Upper lobe of left lung (tissue), 6 donors: Measurements from ENCODE around the gene LILRB5. TPM values are rescaled to one million over a fixed set of nuclear protein-coding genes. Genes with fewer than 3 reads are reported as not detected.

ENCODE experiments used
- ATAC-seq, 2 donors: fragments of 200-7000 bp; cut with Tn5 transposase; one replicate each; pipeline ENCODE4 v1.9.1; 2022; ENCODE audit warnings: mild to moderate bottlenecking in 2 of 2, moderate library complexity in 2 of 2; ENCODE audit not compliant: low FRiP score in 2 of 2
- DNase-seq, 2 donors: peaks; one replicate each; pipeline ENCODE4 v3.0.0-alpha.2; 2019 to 2020
- H3K27ac ChIP-seq, 4 donors: fragments of 200-600 bp; sonication (generic); one replicate each; pipeline ENCODE4 v1.5.1; 2016 to 2019
- H3K27me3 ChIP-seq, 4 donors: fragments of 200-600 bp; sonication (generic); one replicate each; pipeline ENCODE4 v1.5.1; 2017 to 2019
- H3K36me3 ChIP-seq, 4 donors: fragments of 200-600 bp; sonication (generic); one replicate each; pipeline ENCODE4 v1.5.1; 2016 to 2019
- H3K4me1 ChIP-seq, 4 donors: fragments of 200-600 bp; sonication (generic); one replicate each; pipeline ENCODE4 v1.5.1; 2018 to 2019
- H3K4me3 ChIP-seq, 4 donors: fragments of 200-600 bp; sonication (generic); one replicate each; pipeline ENCODE4 v1.5.1; 2017 to 2019; ENCODE audit warnings: mild to moderate bottlenecking in 2 of 4, moderate library complexity in 1 of 4
- H3K9me3 ChIP-seq, 4 donors: fragments of 200-600 bp; sonication (generic); one replicate each; pipeline ENCODE4 v1.5.1; 2018 to 2019
- CTCF ChIP-seq, 6 experiments: fragments of 450-650 bp in 4 of 6; fragments of 200-600 bp in 2 of 6; sonication (generic) in 2 of 6; IDR thresholded peaks; one replicate each; pipeline ENCODE4 v1.5.1; 2016 to 2019; ENCODE audit warnings: antibody characterized with exemption in 6 of 6
- EP300 ChIP-seq, 4 donors: sonication (generic); formaldehyde crosslinking; IDR thresholded peaks; one replicate each; pipeline ENCODE4 v1.5.1; 2017; ENCODE audit warnings: antibody characterized with exemption in 4 of 4, control low read depth in 2 of 4
- POLR2A ChIP-seq, 4 donors: fragments of 450-650 bp; IDR thresholded peaks; one replicate each; pipeline ENCODE4 v1.5.1; 2016 to 2017; ENCODE audit warnings: antibody characterized with exemption in 4 of 4, mild to moderate bottlenecking in 2 of 4
- POLR2AphosphoS5 ChIP-seq, 2 donors: sonication (generic); formaldehyde crosslinking; IDR thresholded peaks; one replicate each; pipeline ENCODE4 v1.5.1; 2017; ENCODE audit warnings: antibody characterized with exemption in 2 of 2
- WGBS, 2 donors: methylation state at CpG; one replicate each; pipeline ENCODE4 v1.1.5; 2017 to 2018; 5-methylcytosine and 5-hydroxymethylcytosine counted together
- small RNA-seq, 4 donors: library from RNA; depleted of rRNA; stranded (forward); fragments of <200 nt; gene quantifications; one replicate each; pipeline ENCODE3, GENCODE V24; 2016
- total RNA-seq, 6 donors: library from RNA; depleted of rRNA in 4 of 6; stranded (reverse); fragments of >200 nt in 4 of 6; gene quantifications; one replicate each; pipeline versions ENCODE4 v1.1.0 to v1.2.1, GENCODE V29; 2016 to 2021
- donor health status: DM: no; HTN: no; CAD: no; lungs with moderate emphysema.
- donor health status: DM: no; HTN: yes; CAD: no; lungs with severe emphysema.

The LILRB5 gene
- total RNA-seq, 6 donors from 2014 or later = 5.1 to 54.5 (median 10.0) TPM

GRCh38 chr19:54204767-54205468 lies 52.2 kb downstream of the LILRB5 start:
- no peak for ATAC-seq
- 68 to 76% methylated on average over 4 of the region's 4 CpGs for WGBS, 2 donors
- Histone ChIP-seq H3K27me3 (no peaks in the 10 kb centered on the region), H3K4me3 (peak overlapping the region in 1 of 4 donors; percentile 86), H3K36me3 (peaks cover 3 to 75% (median 61%) of the 10 kb centered on the region in 4 donors), H3K4me1 (peaks cover 78 to 91% (median 89%) of the 10 kb centered on the region in 4 donors), H3K27ac (peak overlapping the region; percentile 89 to 96 (median 95)), H3K9me3 (no peaks in the 10 kb centered on the region)
- no peak for DNase-seq
- TF ChIP-seq POLR2A (IDR thresholded peaks at IDR 0.05) (no peak), POLR2AphosphoS5 (IDR thresholded peaks at IDR 0.05) (no peak), EP300 (IDR thresholded peaks at IDR 0.05) (no peak), CTCF (IDR thresholded peaks at IDR 0.05) (no peak)

- 49 to 70% methylated on average over 8 to 9 of the region's 9 CpGs for WGBS, 2 donors
- Histone ChIP-seq H3K27ac (peak overlapping the region; percentile 89 to 96 (median 95)), H3K4me3 (peak overlapping the region in 2 of 4 donors; percentile 9 to 86), H3K27me3 (no peaks in the 10 kb centered on the region), H3K36me3 (peaks cover 3 to 69% (median 61%) of the 10 kb centered on the region in 4 donors), H3K4me1 (peaks cover 64 to 78% (median 75%) of the 10 kb centered on the region in 4 donors), H3K9me3 (no peaks in the 10 kb centered on the region)
- DNase-seq (no peak), ATAC-seq (no peak)
- no peak for TF ChIP-seq CTCF (IDR thresholded peaks at IDR 0.05)
- TF ChIP-seq POLR2AphosphoS5 (IDR thresholded peaks at IDR 0.05) = no peak
- TF ChIP-seq POLR2A (IDR thresholded peaks at IDR 0.05) = no peak
- no peak for TF ChIP-seq EP300 (IDR thresholded peaks at IDR 0.05)
Measured at GRCh38 chr19:54203151-54203611, 53.9 kb downstream of the LILRB5 start.

GRCh38 chr19:54201980-54202379 lies 55.1 kb downstream of the LILRB5 start:
- peak overlapping the region; percentile 89 to 96 (median 96) for H3K27ac ChIP-seq
- 52 to 72% methylated on average over 13 of the region's 13 CpGs for WGBS, 2 donors
- DNase-seq (no peak), ATAC-seq (no peak)
- H3K36me3 ChIP-seq = peaks cover 3 to 57% (median 53%) of the 10 kb centered on the region in 4 donors
- H3K27me3 ChIP-seq = no peaks in the 10 kb centered on the region
- peaks cover 54 to 66% (median 64%) of the 10 kb centered on the region in 4 donors for H3K4me1 ChIP-seq
- peak overlapping the region; percentile 65 to 86 (median 72) for H3K4me3 ChIP-seq
- H3K9me3 ChIP-seq = no peaks in the 10 kb centered on the region
- TF ChIP-seq POLR2AphosphoS5 (IDR thresholded peaks at IDR 0.05) (no peak), POLR2A (IDR thresholded peaks at IDR 0.05) (no peak), EP300 (IDR thresholded peaks at IDR 0.05) (no peak), CTCF (IDR thresholded peaks at IDR 0.05) (no peak)

- Histone ChIP-seq H3K9me3 (no peaks in the 10 kb centered on the region), H3K27ac (peak overlapping the region; percentile 89 to 96 (median 96)), H3K4me1 (peaks cover 48 to 59% (median 56%) of the 10 kb centered on the region in 4 donors), H3K4me3 (peak overlapping the region; percentile 65 to 86 (median 72)), H3K27me3 (no peaks in the 10 kb centered on the region), H3K36me3 (peaks cover 2 to 49% (median 46%) of the 10 kb centered on the region in 4 donors)
- TF ChIP-seq CTCF (IDR thresholded peaks at IDR 0.05) = no peak
- no peak for TF ChIP-seq EP300 (IDR thresholded peaks at IDR 0.05)
- TF ChIP-seq POLR2A (IDR thresholded peaks at IDR 0.05) = no peak
- TF ChIP-seq POLR2AphosphoS5 (IDR thresholded peaks at IDR 0.05) = no peak
- no peak for ATAC-seq
- WGBS, 2 donors = 1% methylated on average over 28 of the region's 28 CpGs; no CpG with 5 or more reads in 1 of the 2 donors
- no peak for DNase-seq
Measured at GRCh38 chr19:54201172-54201701, 55.8 kb downstream of the LILRB5 start.

Small RNA genes lying within 50 kb of the gene (small RNA-seq; reads per million reads assigned to genes)
- gene AC245884.12 (0 reads per million in 4 donors), gene MIR4752 (0 reads per million in 4 donors), gene RNU6-1307P (0 reads per million in 4 donors)

Other genes starting within 250 kb of the LILRB5 start
- gene VSTM1, start 193.4 kb downstream of the LILRB5 start, total RNA-seq = 1 to 10 TPM in 3 of 6 donors, not detected in 3; 1.2 to 3.0 (median 1.7) TPM
- not detected for gene TARM1, start 175.9 kb downstream of the LILRB5 start, total RNA-seq
- 100 to 1,000 TPM in 1 of 6 donors, 10 to 100 TPM in 5; 18.5 to 119 (median 49.5) TPM for gene OSCAR, start 156.5 kb downstream of the LILRB5 start, total RNA-seq
- 100 to 1,000 TPM in 2 of 6 donors, 10 to 100 TPM in 4; 11.5 to 127 (median 49.5) TPM for gene NDUFA3, start 154.4 kb downstream of the LILRB5 start, total RNA-seq
- gene TFPT, start 141.6 kb downstream of the LILRB5 start, total RNA-seq = 10 to 100 TPM; 10.5 to 51.3 (median 26.2) TPM
- 10 to 100 TPM; 43.9 to 73.3 (median 47.4) TPM for gene PRPF31, start 141.5 kb downstream of the LILRB5 start, total RNA-seq
- gene CNOT3, start 119.5 kb downstream of the LILRB5 start, total RNA-seq = 10 to 100 TPM; 18.8 to 65.0 (median 36.6) TPM
- gene LENG1, start 97.6 kb downstream of the LILRB5 start, total RNA-seq = 10 to 100 TPM in 3 of 6 donors, 1 to 10 TPM in 3; 8.5 to 16.8 (median 9.4) TPM
- gene TMC4, start 84.1 kb downstream of the LILRB5 start, total RNA-seq = 100 to 1,000 TPM in 1 of 6 donors, 10 to 100 TPM in 5; 35.7 to 116 (median 48.5) TPM
- 100 to 1,000 TPM in 1 of 6 donors, 10 to 100 TPM in 5; 43.7 to 121 (median 75.4) TPM for gene MBOAT7, start 67.7 kb downstream of the LILRB5 start, total RNA-seq
- 10 to 100 TPM; 43.2 to 78.4 (median 49.7) TPM for gene TSEN34, start 66.0 kb downstream of the LILRB5 start, total RNA-seq
- 1,000 to 10,000 TPM in 5 of 6 donors, 100 to 1,000 TPM in 1; 985 to 1,704 (median 1,208) TPM for gene RPS9, start 56.4 kb downstream of the LILRB5 start, total RNA-seq
- gene LILRB3, start 34.3 kb downstream of the LILRB5 start, total RNA-seq = 100 to 1,000 TPM in 1 of 6 donors, 10 to 100 TPM in 5; 43.4 to 106 (median 70.7) TPM
- gene LILRA6, start 14.5 kb downstream of the LILRB5 start, total RNA-seq = 10 to 100 TPM in 3 of 6 donors, 1 to 10 TPM in 3; 4.0 to 38.3 (median 15.2) TPM
- gene LILRB2, start 23.8 kb upstream of the LILRB5 start, total RNA-seq = 10 to 100 TPM; 11.2 to 37.0 (median 22.7) TPM
- gene LILRA5, start 55.9 kb upstream of the LILRB5 start, total RNA-seq = 10 to 100 TPM in 3 of 6 donors, 1 to 10 TPM in 3; 3.1 to 34.9 (median 20.3) TPM
- 1 to 10 TPM in 3 of 6 donors, not detected in 3; 1.0 to 5.0 (median 1.7) TPM for gene LILRA4, start 81.9 kb upstream of the LILRB5 start, total RNA-seq
- 100 to 1,000 TPM in 3 of 6 donors, 10 to 100 TPM in 3; 46.5 to 228 (median 111) TPM for gene LAIR1, start 107.7 kb upstream of the LILRB5 start, total RNA-seq
- not detected for gene TTYH1, start 158.2 kb upstream of the LILRB5 start, total RNA-seq
- 1,000 to 10,000 TPM in 1 of 6 donors, 100 to 1,000 TPM in 4, 10 to 100 TPM in 1; 72.2 to 1,027 (median 188) TPM for gene LENG8, start 191.9 kb upstream of the LILRB5 start, total RNA-seq
- 10 to 100 TPM in 2 of 6 donors, 1 to 10 TPM in 4; 3.3 to 12.6 (median 9.1) TPM for gene LENG9, start 206.5 kb upstream of the LILRB5 start, total RNA-seq
- gene CDC42EP5, start 216.0 kb upstream of the LILRB5 start, total RNA-seq = 10 to 100 TPM; 11.1 to 40.4 (median 20.6) TPM
- not detected for gene LAIR2, start 245.6 kb upstream of the LILRB5 start, total RNA-seq